MM.1S (cell line): ENCODE results near the gene MYH6.

ENCODE experiments used
- DNase-seq: peaks from one replicate; pipeline ENCODE4 v3.0.0-alpha.2; 2015
- H2AFZ ChIP-seq: fragments of 300-600 bp; sonication (generic); 2 replicates; pipeline ENCODE4 v1.6.0; 2016; ENCODE audit warnings: antibody characterized with exemption, low read length
- H3F3A ChIP-seq: fragments of 300-600 bp; sonication (generic); 2 replicates; pipeline ENCODE4 v1.6.1; 2016; ENCODE audit warnings: mild to moderate bottlenecking, antibody characterized with exemption, low read length, moderate library complexity, mixed read lengths; ENCODE audit not compliant: insufficient read depth
- H3K27ac ChIP-seq: fragments of 300-600 bp; sonication (generic); 2 replicates; pipeline ENCODE4 v1.5.1; 2016; ENCODE audit warnings: mild to moderate bottlenecking, low read length
- H3K27me3 ChIP-seq: fragments of 300-600 bp; sonication (generic); replicated peaks from 2 replicates; pipeline ENCODE4 v1.6.0; 2016; ENCODE audit warnings: low read length; ENCODE audit not compliant: insufficient read depth
- H3K36me3 ChIP-seq: fragments of 300-600 bp; sonication (generic); replicated peaks from 2 replicates; pipeline ENCODE4 v1.6.1; 2016; ENCODE audit warnings: mild to moderate bottlenecking, low read length, mixed read lengths; ENCODE audit not compliant: insufficient read depth
- H3K4me1 ChIP-seq: fragments of 300-600 bp; sonication (generic); 2 replicates; pipeline ENCODE4 v1.6.1; 2016; ENCODE audit warnings: low read length, mixed read lengths
- H3K4me2 ChIP-seq: fragments of 300-600 bp; sonication (generic); 2 replicates; pipeline ENCODE4 v1.6.0; 2016; ENCODE audit warnings: low read depth, low read length
- H3K4me3 ChIP-seq: fragments of 300-600 bp; sonication (generic); 2 replicates; pipeline ENCODE4 v1.5.1; 2016; ENCODE audit warnings: low read length, mixed read lengths
- H3K79me2 ChIP-seq: fragments of 300-600 bp; sonication (generic); 2 replicates; pipeline ENCODE4 v1.6.1; 2016; ENCODE audit warnings: mixed run types, low read length, mixed read lengths
- H3K9ac ChIP-seq: fragments of 300-600 bp; sonication (generic); 2 replicates; pipeline ENCODE4 v1.6.1; 2016; ENCODE audit warnings: low read length, mixed read lengths
- H3K9me2 ChIP-seq: fragments of 300-600 bp; sonication (generic); replicated peaks from 2 replicates; pipeline ENCODE4 v1.6.1; 2016; ENCODE audit warnings: mild to moderate bottlenecking, low read length, mixed read lengths; ENCODE audit not compliant: insufficient read depth
- H3K9me3 ChIP-seq: fragments of 300-600 bp; sonication (generic); replicated peaks from 2 replicates; pipeline ENCODE4 v1.6.1; 2016; ENCODE audit warnings: mild to moderate bottlenecking, low read length, mixed read lengths; ENCODE audit not compliant: insufficient read depth
- H4K20me1 ChIP-seq: fragments of 300-600 bp; sonication (generic); 2 replicates; pipeline ENCODE4 v1.6.1; 2016; ENCODE audit warnings: mild to moderate bottlenecking, low read length, moderate library complexity, mixed read lengths; ENCODE audit not compliant: insufficient read depth
- EZH2 ChIP-seq: fragments of 300-600 bp; sonication (generic); optimal IDR thresholded peaks from 2 replicates; pipeline ENCODE3; 2017; ENCODE audit warnings: low read depth, mild to moderate bottlenecking, antibody characterized with exemption, low read length, mixed read lengths
- EZH2phosphoT487 ChIP-seq: fragments of 300-600 bp; sonication (generic); IDR thresholded peaks from 2 replicates; pipeline ENCODE4 v1.6.1; 2018; ENCODE audit warnings: antibody characterized with exemption, low read length
- TF ChIP-seq, protein P1 (sequence below): fragments of 300-600 bp; sonication (generic); IDR thresholded peaks from 2 replicates; pipeline ENCODE4 v1.5.1; 2016; ENCODE audit warnings: antibody characterized with exemption, low read length, mixed read lengths

The MYH6 gene

DNA sequence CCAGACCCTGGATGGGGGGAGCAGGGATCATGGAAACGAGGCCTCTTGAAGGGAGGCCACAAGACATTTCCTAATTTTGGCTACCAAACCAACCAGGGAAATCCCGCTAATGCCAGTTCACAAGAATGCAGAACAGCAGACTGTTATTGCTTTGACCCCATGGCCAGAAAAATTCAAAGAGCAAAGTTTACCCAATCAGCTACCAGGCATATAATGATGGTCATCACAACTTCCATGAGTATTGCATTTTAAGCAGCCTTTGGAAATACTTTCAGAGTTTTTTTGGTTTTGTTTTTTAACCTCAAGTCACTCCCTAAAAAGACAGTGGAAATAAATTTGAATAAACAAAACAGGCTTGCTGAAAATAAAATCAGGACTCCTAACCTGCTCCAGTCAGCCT, 35.6 kb downstream of the MYH6 start, which contains the start of gene IL25:
TSS of gene IL25 (plus strand) at position 301 of the 400 bp plus-strand sequence.
- Histone ChIP-seq H3K4me2 (no peak within 1 kb of the TSS), H3K79me2 (no peaks in the 10 kb centered on the region), H4K20me1 (no peaks in the 10 kb centered on the region), H3K9me3 (no peaks in the 10 kb centered on the region), H3K9ac (no peak within 1 kb of the TSS), H3K27me3 (no peaks in the 10 kb centered on the region), H2AFZ (no peak within 1 kb of the TSS), H3K9me2 (no peaks in the 10 kb centered on the region), H3K36me3 (no peaks in the 10 kb centered on the region), H3K4me3 (no peak within 1 kb of the TSS), H3F3A (no peaks in the 10 kb centered on the region), H3K4me1 (no peaks in the 10 kb centered on the region), H3K27ac (no peak within 1 kb of the TSS)
- TF ChIP-seq, protein P1, sequence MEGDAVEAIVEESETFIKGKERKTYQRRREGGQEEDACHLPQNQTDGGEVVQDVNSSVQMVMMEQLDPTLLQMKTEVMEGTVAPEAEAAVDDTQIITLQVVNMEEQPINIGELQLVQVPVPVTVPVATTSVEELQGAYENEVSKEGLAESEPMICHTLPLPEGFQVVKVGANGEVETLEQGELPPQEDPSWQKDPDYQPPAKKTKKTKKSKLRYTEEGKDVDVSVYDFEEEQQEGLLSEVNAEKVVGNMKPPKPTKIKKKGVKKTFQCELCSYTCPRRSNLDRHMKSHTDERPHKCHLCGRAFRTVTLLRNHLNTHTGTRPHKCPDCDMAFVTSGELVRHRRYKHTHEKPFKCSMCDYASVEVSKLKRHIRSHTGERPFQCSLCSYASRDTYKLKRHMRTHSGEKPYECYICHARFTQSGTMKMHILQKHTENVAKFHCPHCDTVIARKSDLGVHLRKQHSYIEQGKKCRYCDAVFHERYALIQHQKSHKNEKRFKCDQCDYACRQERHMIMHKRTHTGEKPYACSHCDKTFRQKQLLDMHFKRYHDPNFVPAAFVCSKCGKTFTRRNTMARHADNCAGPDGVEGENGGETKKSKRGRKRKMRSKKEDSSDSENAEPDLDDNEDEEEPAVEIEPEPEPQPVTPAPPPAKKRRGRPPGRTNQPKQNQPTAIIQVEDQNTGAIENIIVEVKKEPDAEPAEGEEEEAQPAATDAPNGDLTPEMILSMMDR: no peak
- TF ChIP-seq EZH2 (no peak), EZH2phosphoT487 (no peak)
- DNase-seq: no peak

DNA sequence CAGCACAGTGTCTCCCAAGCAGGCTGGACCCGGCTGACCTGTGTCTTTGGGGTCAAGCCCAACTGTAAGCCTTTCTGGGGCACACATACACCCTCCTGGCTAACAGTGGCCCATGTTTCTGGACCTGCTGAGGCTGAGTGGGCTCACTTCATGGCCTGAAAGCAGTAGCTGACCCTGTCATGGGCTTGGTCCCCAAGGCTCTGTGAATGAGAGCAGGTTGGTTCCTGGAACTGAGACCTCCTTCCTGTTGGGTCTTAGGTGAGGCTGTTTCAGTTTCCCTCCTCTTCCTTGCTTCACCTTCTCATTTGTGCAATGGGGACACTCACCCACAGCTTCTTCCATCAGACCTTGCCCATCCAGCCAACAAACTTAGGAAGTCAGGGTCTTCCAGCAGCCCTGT, 36.2 kb downstream of the MYH6 start:
- Histone ChIP-seq H3K9me2 (no peaks in the 10 kb centered on the region), H3F3A (no peaks in the 10 kb centered on the region), H3K36me3 (no peaks in the 10 kb centered on the region), H3K9ac (no peak overlapping the region), H3K9me3 (no peaks in the 10 kb centered on the region), H3K27ac (no peak overlapping the region), H4K20me1 (no peaks in the 10 kb centered on the region), H3K4me1 (no peaks in the 10 kb centered on the region), H3K79me2 (no peaks in the 10 kb centered on the region), H3K4me3 (no peak overlapping the region), H3K4me2 (no peak overlapping the region), H3K27me3 (no peaks in the 10 kb centered on the region), H2AFZ (no peak overlapping the region)
- DNase-seq: no peak
- no peak for TF ChIP-seq EZH2
- TF ChIP-seq EZH2phosphoT487: no peak
- TF ChIP-seq, protein P1: no peak

DNA sequence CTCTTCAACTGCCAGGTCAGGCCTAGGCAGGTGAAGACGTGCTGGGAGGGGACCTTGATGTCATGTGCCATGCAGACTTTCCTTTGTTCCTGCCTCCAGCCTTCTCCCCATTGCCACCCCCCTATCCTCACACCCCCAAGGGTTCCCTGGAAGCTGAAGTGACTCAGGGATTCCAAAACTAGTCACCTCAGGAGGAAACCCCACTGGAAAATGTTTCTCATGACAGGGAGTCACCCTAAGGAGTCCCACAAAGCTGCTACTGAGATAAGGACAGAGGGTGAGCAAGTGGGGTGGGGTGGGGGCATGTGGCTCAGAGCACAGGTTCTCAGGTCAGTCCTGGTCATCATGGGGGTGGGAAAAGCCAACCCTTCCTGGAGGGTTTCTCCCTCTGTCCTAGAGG, 37.9 kb downstream of the MYH6 start:
- H2AFZ ChIP-seq: no peak overlapping the region
- DNase-seq: no peak
- no peaks in the 10 kb centered on the region for H3F3A ChIP-seq
- TF ChIP-seq EZH2phosphoT487: no peak
- no peak for TF ChIP-seq EZH2
- TF ChIP-seq, protein P1: no peak
- no peak overlapping the region for H3K4me2 ChIP-seq
- H4K20me1 ChIP-seq: no peaks in the 10 kb centered on the region
- H3K79me2 ChIP-seq: no peaks in the 10 kb centered on the region
- H3K36me3 ChIP-seq: no peaks in the 10 kb centered on the region
- no peaks in the 10 kb centered on the region for H3K4me1 ChIP-seq
- no peak overlapping the region for H3K4me3 ChIP-seq
- H3K27me3 ChIP-seq: no peaks in the 10 kb centered on the region
- H3K9me3 ChIP-seq: no peaks in the 10 kb centered on the region
- H3K9me2 ChIP-seq: no peaks in the 10 kb centered on the region
- H3K9ac ChIP-seq: no peak overlapping the region
- H3K27ac ChIP-seq: no peak overlapping the region
